NCI-H2171 treated with DMSO at 0.1 percent for 48 hours (cell line): Measurements from ENCODE around the gene HDAC8.
"Not testable (repeated sequence)": the region's sequence is repeated elsewhere in the genome, so short reads cannot be mapped to it uniquely, and the experiment has no call there.

Source experiments
- DNase-seq: peaks from one replicate; lab custom pipeline; 2025; lab: John Stamatoyannopoulos, UW

The HDAC8 gene

GRCh38 chrX:72461288-72461687 lies 111.4 kb downstream of the HDAC8 start:
- no peak for DNase-seq

- no peak for DNase-seq
Observed at GRCh38 chrX:72460715-72461114, 111.9 kb downstream of the HDAC8 start.

- DNase-seq, result not testable (repeated sequence)
Observed at GRCh38 chrX:72449034-72449433, 123.6 kb downstream of the HDAC8 start.

GRCh38 chrX:72440764-72441163 lies 131.9 kb downstream of the HDAC8 start:
- not testable (repeated sequence) for DNase-seq

- no peak for DNase-seq
Observed at GRCh38 chrX:72436010-72436409, 136.6 kb downstream of the HDAC8 start.

GRCh38 chrX:72430405-72430968 lies 142.2 kb downstream of the HDAC8 start:
- DNase-seq, result no peak

- no peak for DNase-seq
Observed at GRCh38 chrX:72421797-72422196, 150.8 kb downstream of the HDAC8 start.

GRCh38 chrX:72409993-72410392 lies 162.7 kb downstream of the HDAC8 start:
- DNase-seq, result no peak

GRCh38 chrX:72408885-72409284 lies 163.8 kb downstream of the HDAC8 start:
- DNase-seq, result no peak

- DNase-seq, result not testable (repeated sequence)
Observed at GRCh38 chrX:72405136-72405535, 167.5 kb downstream of the HDAC8 start.

- DNase-seq, result no peak
Observed at GRCh38 chrX:72402614-72403013, 170.0 kb downstream of the HDAC8 start.

- DNase-seq, result no peak
Observed at GRCh38 chrX:72399816-72400215, 172.8 kb downstream of the HDAC8 start.

GRCh38 chrX:72396117-72396516 lies 176.5 kb downstream of the HDAC8 start:
- no peak for DNase-seq

GRCh38 chrX:72395237-72395636 lies 177.4 kb downstream of the HDAC8 start:
- no peak for DNase-seq

GRCh38 chrX:72394518-72395170 lies 178.0 kb downstream of the HDAC8 start:
- no peak for DNase-seq

GRCh38 chrX:72393836-72394517 lies 178.7 kb downstream of the HDAC8 start:
- no peak for DNase-seq

- DNase-seq, result no peak
Observed at GRCh38 chrX:72392816-72393800, 179.5 kb downstream of the HDAC8 start.

- DNase-seq, result no peak
Observed at GRCh38 chrX:72392042-72392441, 180.6 kb downstream of the HDAC8 start.

- no peak for DNase-seq
Observed at GRCh38 chrX:72387247-72387646, 185.4 kb downstream of the HDAC8 start.

- DNase-seq, result no peak
Observed at GRCh38 chrX:72382202-72382595, 190.4 kb downstream of the HDAC8 start.

- DNase-seq, result no peak
Observed at GRCh38 chrX:72381439-72382201, 191.0 kb downstream of the HDAC8 start.
